B cell (primary cell): ENCODE measurements around the gene HAND2.

Source experiments
- CTCF ChIP-seq: fragments of 200-600 bp; IDR thresholded peaks from one replicate; pipeline ENCODE4 v1.8.0; 2022; ENCODE audit warnings: antibody characterized with exemption, mild to moderate bottlenecking
- EZH2 ChIP-seq: IDR thresholded peaks from 2 replicates; pipeline ENCODE4 v1.6.1; 2012; ENCODE audit warnings: borderline replicate concordance, low read depth, mild to moderate bottlenecking, moderate library complexity, low read length; ENCODE audit not compliant: insufficient read depth, poor library complexity, severe bottlenecking

- no peak for TF ChIP-seq CTCF
- TF ChIP-seq EZH2 = no peak
These were observed 51.1 kb downstream of the HAND2 start for GRCh38 chr4:173478913-173479283.
